HEK293 (cell line): ENCODE results near the gene KLHL11.

Source experiments
- AEBP2 ChIP-seq: fragments of 450-650 bp; formaldehyde crosslinking; IDR thresholded peaks from 2 replicates; pipeline ENCODE4 v1.5.1; 2016; ENCODE audit warnings: missing biosample characterization, missing genetic modification characterization, borderline replicate concordance
- BCL11A ChIP-seq: fragments of 450-650 bp; formaldehyde crosslinking; IDR thresholded peaks from 2 replicates; pipeline ENCODE4 v1.5.1; 2016; ENCODE audit warnings: low read depth, missing biosample characterization, missing genetic modification characterization
- FEZF1 ChIP-seq: fragments of 450-650 bp; formaldehyde crosslinking; IDR thresholded peaks from 2 replicates; pipeline ENCODE4 v1.5.1; 2016; ENCODE audit warnings: missing biosample characterization, missing genetic modification characterization
- GFI1B ChIP-seq: fragments of 450-650 bp; formaldehyde crosslinking; IDR thresholded peaks from 2 replicates; pipeline ENCODE4 v1.5.1; 2016; ENCODE audit warnings: missing biosample characterization, missing genetic modification characterization
- HOXD13 ChIP-seq: sonication (generic); formaldehyde crosslinking; IDR thresholded peaks from 2 replicates; pipeline ENCODE4 v1.8.0; 2022; ENCODE audit warnings: missing genetic modification reagents, borderline replicate concordance
- KLF17 ChIP-seq: fragments of 450-650 bp; formaldehyde crosslinking; IDR thresholded peaks from 2 replicates; pipeline ENCODE4 v1.5.1; 2016; ENCODE audit warnings: missing biosample characterization, missing genetic modification characterization
- KLF8 ChIP-seq: fragments of 450-650 bp; formaldehyde crosslinking; IDR thresholded peaks from 2 replicates; pipeline ENCODE4 v1.5.1; 2016; ENCODE audit warnings: missing biosample characterization, missing genetic modification characterization
- PATZ1 ChIP-seq: fragments of 450-650 bp; formaldehyde crosslinking; IDR thresholded peaks from 2 replicates; pipeline ENCODE4 v1.5.1; 2016; ENCODE audit warnings: missing biosample characterization, missing genetic modification characterization
- TCF7L2 ChIP-seq: IDR thresholded peaks from 2 replicates; pipeline ENCODE4 v1.6.1; 2011; ENCODE audit warnings: low read depth, mild to moderate bottlenecking, inconsistent platforms, low read length, moderate library complexity, borderline replicate concordance
- WT1 ChIP-seq: fragments of 450-650 bp; formaldehyde crosslinking; IDR thresholded peaks from 2 replicates; pipeline ENCODE4 v1.5.1; 2016; ENCODE audit warnings: missing biosample characterization, missing genetic modification characterization
- ZBTB10 ChIP-seq: fragments of 450-650 bp; formaldehyde crosslinking; IDR thresholded peaks from 2 replicates; pipeline ENCODE4 v1.5.1; 2016; ENCODE audit warnings: missing biosample characterization, missing genetic modification characterization
- ZBTB17 ChIP-seq: fragments of 450-650 bp; formaldehyde crosslinking; IDR thresholded peaks from 2 replicates; pipeline ENCODE4 v1.5.1; 2016; ENCODE audit warnings: missing biosample characterization, missing genetic modification characterization
- ZBTB6 ChIP-seq: fragments of 450-650 bp; formaldehyde crosslinking; IDR thresholded peaks from 2 replicates; pipeline ENCODE4 v1.5.1; 2017; ENCODE audit warnings: missing biosample characterization, missing genetic modification characterization
- ZIC2 ChIP-seq: fragments of 450-650 bp; formaldehyde crosslinking; IDR thresholded peaks from 2 replicates; pipeline ENCODE4 v1.5.1; 2016; ENCODE audit warnings: missing biosample characterization, missing genetic modification characterization
- ZNF138 ChIP-seq: fragments of 450-650 bp; formaldehyde crosslinking; IDR thresholded peaks from 2 replicates; pipeline ENCODE4 v1.5.1; 2016; ENCODE audit warnings: missing biosample characterization, missing genetic modification characterization, borderline replicate concordance
- ZNF155 ChIP-seq: fragments of 450-650 bp; formaldehyde crosslinking; IDR thresholded peaks from 2 replicates; pipeline ENCODE4 v1.5.1; 2016; ENCODE audit warnings: missing biosample characterization, missing genetic modification characterization
- ZNF211 ChIP-seq: fragments of 450-650 bp; formaldehyde crosslinking; IDR thresholded peaks from 2 replicates; pipeline ENCODE4 v1.5.1; 2016; ENCODE audit warnings: low read depth, missing biosample characterization, missing genetic modification characterization
- ZNF223 ChIP-seq: fragments of 450-650 bp; formaldehyde crosslinking; IDR thresholded peaks from 2 replicates; pipeline ENCODE4 v1.5.1; 2016; ENCODE audit warnings: missing biosample characterization, missing genetic modification characterization
- ZNF239 ChIP-seq: fragments of 450-650 bp; formaldehyde crosslinking; IDR thresholded peaks from 2 replicates; pipeline ENCODE4 v1.5.1; 2016; ENCODE audit warnings: missing biosample characterization, missing genetic modification characterization
- ZNF350 ChIP-seq: fragments of 450-650 bp; formaldehyde crosslinking; IDR thresholded peaks from 2 replicates; pipeline ENCODE4 v1.5.0; 2017; ENCODE audit warnings: missing biosample characterization, mild to moderate bottlenecking, missing genetic modification characterization
- ZNF37A ChIP-seq: fragments of 450-650 bp; IDR thresholded peaks from 2 replicates; pipeline ENCODE4 v1.5.1; 2018; ENCODE audit warnings: missing biosample characterization, missing genetic modification characterization
- ZNF473 ChIP-seq: fragments of 450-650 bp; formaldehyde crosslinking; IDR thresholded peaks from 2 replicates; pipeline ENCODE4 v1.5.1; 2017; ENCODE audit warnings: missing biosample characterization, missing genetic modification characterization
- ZNF513 ChIP-seq: fragments of 450-650 bp; IDR thresholded peaks from 2 replicates; pipeline ENCODE4 v1.5.1; 2018; ENCODE audit warnings: missing biosample characterization, missing genetic modification characterization
- ZNF544 ChIP-seq: fragments of 450-650 bp; formaldehyde crosslinking; IDR thresholded peaks from 2 replicates; pipeline ENCODE4 v1.5.0; 2017; ENCODE audit warnings: missing biosample characterization, missing genetic modification characterization
- ZNF558 ChIP-seq: fragments of 450-650 bp; formaldehyde crosslinking; IDR thresholded peaks from 2 replicates; pipeline ENCODE4 v1.5.1; 2016; ENCODE audit warnings: missing biosample characterization, missing genetic modification characterization
- ZNF670 ChIP-seq: fragments of 450-650 bp; formaldehyde crosslinking; IDR thresholded peaks from 2 replicates; pipeline ENCODE4 v1.5.1; 2016; ENCODE audit warnings: missing biosample characterization, missing genetic modification characterization, low read depth

KLHL11 gene

GRCh38 chr17:41812381-41813151 is 52.7 kb downstream of the KLHL11 start, which contains the start of gene FKBP10 (continued):
- peak; percentile 70 for TF ChIP-seq ZBTB17
- no peak for TF ChIP-seq ZNF155 (tag by site-specific recombination)
- TF ChIP-seq TCF7L2 = peak; percentile 77; the same call in 1 of the 2 replicates
- no peak for TF ChIP-seq ZNF138 (tag by site-specific recombination)
- TF ChIP-seq PATZ1 (tag by site-specific recombination) = peak; percentile 86
- no peak for TF ChIP-seq ZNF670
- no peak for TF ChIP-seq AEBP2 (tag by site-specific recombination)
- peak; percentile 75 for TF ChIP-seq ZIC2 (tag by site-specific recombination)
- TF ChIP-seq HOXD13 (CRISPR knock-in tag) = no peak
- no peak for TF ChIP-seq ZNF473 (tag by site-specific recombination)
- no peak for TF ChIP-seq ZNF513 (tag by site-specific recombination)
- TF ChIP-seq KLF17 = peak; percentile 20; the same call in 1 of the 2 replicates
- TF ChIP-seq WT1 = 0 out of 2 replicates have a peak, but pooled peaks have one; percentile 33
- 0 out of 2 replicates have a peak, but pooled peaks have one; percentile 33 for TF ChIP-seq ZNF239 (tag by site-specific recombination)
- TF ChIP-seq GFI1B (tag by site-specific recombination) = no peak
- TF ChIP-seq BCL11A (tag by site-specific recombination) = peak; percentile 93; the same call in 1 of the 2 replicates
- TF ChIP-seq ZBTB6 = 0 out of 2 replicates have a peak, but pooled peaks have one; percentile 7
- TF ChIP-seq ZNF350 = no peak
- peak; percentile 62; the same call in 1 of the 2 replicates for TF ChIP-seq ZNF558 (tag by site-specific recombination)
- TF ChIP-seq ZNF211 (tag by site-specific recombination) = no peak
- no peak for TF ChIP-seq FEZF1
- no peak; the same call in 1 of the 2 replicates for TF ChIP-seq KLF8 (tag by site-specific recombination)
- TF ChIP-seq ZNF544 = no peak
- TF ChIP-seq ZNF223 (tag by site-specific recombination) = peak; percentile 85
- no peak; the same call in 1 of the 2 replicates for TF ChIP-seq ZBTB10 (tag by site-specific recombination)
- no peak for TF ChIP-seq ZNF37A (tag by site-specific recombination)
